ENCODE data around the gene TCF19. TPM values are rescaled to one million over a fixed set of nuclear protein-coding genes. Genes with fewer than 3 reads are reported as not detected.

Gene TCF19
- total RNA-seq, 1 experiment from 2014 or later: 49.5 TPM

DNA sequence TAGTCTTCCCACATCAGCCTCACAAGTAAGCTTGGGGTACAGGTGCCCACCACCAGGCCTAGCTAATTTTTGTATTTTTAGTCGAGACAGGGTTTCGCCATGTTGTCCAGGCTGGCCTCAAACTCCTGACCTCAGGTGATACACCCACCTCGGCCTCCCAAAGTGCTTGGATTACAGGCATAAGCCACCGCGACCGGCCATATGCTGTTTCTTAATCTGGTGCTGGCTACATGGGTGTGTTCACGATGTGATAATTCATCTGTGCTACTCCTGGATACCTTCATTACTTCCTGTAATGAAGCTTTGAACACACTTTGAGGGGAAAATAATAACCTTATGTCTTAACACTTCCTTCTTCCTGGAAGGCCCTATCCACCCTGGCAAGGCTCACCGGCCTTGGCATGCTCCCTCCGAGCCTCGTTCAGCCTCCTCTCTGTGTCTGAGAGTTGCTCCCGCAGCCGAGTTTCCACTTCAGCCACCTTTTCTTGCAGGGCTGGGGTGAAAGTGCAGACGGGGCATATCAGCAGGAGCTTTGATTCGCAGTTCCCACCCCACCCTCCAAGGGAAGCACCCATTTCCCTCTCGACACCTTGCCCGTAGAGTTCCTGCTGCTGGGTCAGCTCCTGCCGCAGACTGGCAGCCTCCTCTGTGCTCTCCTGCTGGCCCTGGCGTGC lies 14.0 kb upstream of the TCF19 start:
- Mint-ChIP-seq H3K27me3 (ENCODE audit: unreplicated experiment) (no peaks in the 10 kb centered on the region), H3K4me1 (ENCODE audit: low read depth, unreplicated experiment) (peaks cover 6% of the 10 kb centered on the region), H3K9me3 (ENCODE audit: low read depth, unreplicated experiment) (no peaks in the 10 kb centered on the region), H3K36me3 (ENCODE audit: insufficient read depth, unreplicated experiment) (peaks cover 45% of the 10 kb centered on the region), H3K4me3 (ENCODE audit: low read depth, unreplicated experiment) (no peak overlapping the region), H3K27ac (ENCODE audit: unreplicated experiment) (no peak overlapping the region)
- TF ChIP-seq, protein P1, sequence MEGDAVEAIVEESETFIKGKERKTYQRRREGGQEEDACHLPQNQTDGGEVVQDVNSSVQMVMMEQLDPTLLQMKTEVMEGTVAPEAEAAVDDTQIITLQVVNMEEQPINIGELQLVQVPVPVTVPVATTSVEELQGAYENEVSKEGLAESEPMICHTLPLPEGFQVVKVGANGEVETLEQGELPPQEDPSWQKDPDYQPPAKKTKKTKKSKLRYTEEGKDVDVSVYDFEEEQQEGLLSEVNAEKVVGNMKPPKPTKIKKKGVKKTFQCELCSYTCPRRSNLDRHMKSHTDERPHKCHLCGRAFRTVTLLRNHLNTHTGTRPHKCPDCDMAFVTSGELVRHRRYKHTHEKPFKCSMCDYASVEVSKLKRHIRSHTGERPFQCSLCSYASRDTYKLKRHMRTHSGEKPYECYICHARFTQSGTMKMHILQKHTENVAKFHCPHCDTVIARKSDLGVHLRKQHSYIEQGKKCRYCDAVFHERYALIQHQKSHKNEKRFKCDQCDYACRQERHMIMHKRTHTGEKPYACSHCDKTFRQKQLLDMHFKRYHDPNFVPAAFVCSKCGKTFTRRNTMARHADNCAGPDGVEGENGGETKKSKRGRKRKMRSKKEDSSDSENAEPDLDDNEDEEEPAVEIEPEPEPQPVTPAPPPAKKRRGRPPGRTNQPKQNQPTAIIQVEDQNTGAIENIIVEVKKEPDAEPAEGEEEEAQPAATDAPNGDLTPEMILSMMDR (IDR thresholded peaks at IDR 0.05; ENCODE audit: unreplicated experiment): no peak
- intact Hi-C loops (cut with micrococcal nuclease; ENCODE audit: unreplicated experiment): no loop called here
- no peak for DNase-seq
- no TSS peak for BruUV-seq (replicated peaks)
- CTCF ChIA-PET: interaction anchor here (0.6 to 3.1 kb wide), 4 partner anchors 9 to 48 kb away, joined by 3 to 8 read pairs (median 4); partner anchors contain the start of genes CCHCR1 and TCF19

DNA sequence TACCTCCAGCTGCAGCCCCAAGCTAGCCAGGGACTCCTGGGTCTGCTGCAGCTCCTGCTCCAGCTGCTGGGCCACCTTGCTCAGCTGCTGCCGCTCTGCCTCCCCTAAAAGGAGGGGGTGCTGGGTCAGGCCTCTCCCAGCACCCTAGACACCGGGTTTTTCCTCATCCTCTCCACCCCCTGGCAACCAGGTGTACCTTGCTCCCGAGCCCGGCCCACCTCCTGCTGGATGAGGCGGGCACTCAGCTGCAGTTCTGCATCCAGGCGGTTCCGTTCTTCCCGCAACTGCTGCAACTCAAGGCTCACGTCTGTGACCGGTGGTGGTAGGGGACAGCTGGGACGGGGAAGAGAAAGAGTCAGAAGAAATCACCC lies 13.4 kb upstream of the TCF19 start:
- no peak overlapping the region for H3K4me3 Mint-ChIP-seq (ENCODE audit: low read depth, unreplicated experiment)
- no TSS peak for BruUV-seq (replicated peaks)
- no peaks in the 10 kb centered on the region for H3K9me3 Mint-ChIP-seq (ENCODE audit: low read depth, unreplicated experiment)
- H3K4me1 Mint-ChIP-seq (ENCODE audit: low read depth, unreplicated experiment): peaks cover 1% of the 10 kb centered on the region
- TF ChIP-seq, protein P1 (IDR thresholded peaks at IDR 0.05; ENCODE audit: unreplicated experiment): no peak
- H3K27ac Mint-ChIP-seq (ENCODE audit: unreplicated experiment): no peak overlapping the region
- H3K27me3 Mint-ChIP-seq (ENCODE audit: unreplicated experiment): no peaks in the 10 kb centered on the region
- CTCF ChIA-PET: interaction anchor here (0.6 to 3.1 kb wide), 4 partner anchors 9 to 58 kb away, joined by 3 to 8 read pairs (median 6); partner anchors contain the start of genes CCHCR1 and TCF19
- peaks cover 44% of the 10 kb centered on the region for H3K36me3 Mint-ChIP-seq (ENCODE audit: insufficient read depth, unreplicated experiment)
- no peak for DNase-seq
- intact Hi-C loops (cut with micrococcal nuclease; ENCODE audit: unreplicated experiment): no loop called here

DNA sequence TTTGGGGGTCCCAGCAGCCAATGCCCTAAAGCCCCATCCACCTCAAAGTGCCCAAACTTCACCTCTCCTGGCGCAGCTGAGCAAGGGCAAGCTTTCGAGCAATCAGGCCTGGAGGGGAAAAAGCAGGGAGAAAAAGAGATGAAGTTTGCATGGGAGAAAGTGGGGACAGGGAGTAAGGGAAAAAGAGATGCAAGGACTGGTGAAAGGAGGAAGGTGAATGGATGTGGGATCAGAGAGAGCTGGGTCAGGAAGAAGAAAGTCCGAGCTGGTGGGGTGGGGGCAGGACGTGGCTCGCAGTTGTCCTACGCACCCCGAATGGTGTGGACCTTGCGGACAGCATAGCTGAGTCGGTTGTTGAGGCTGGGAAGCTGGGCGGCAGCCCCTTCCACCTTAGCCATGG lies 13.0 kb upstream of the TCF19 start:
- H3K36me3 Mint-ChIP-seq (ENCODE audit: insufficient read depth, unreplicated experiment): peaks cover 45% of the 10 kb centered on the region
- no peak overlapping the region for H3K27ac Mint-ChIP-seq (ENCODE audit: unreplicated experiment)
- H3K4me3 Mint-ChIP-seq (ENCODE audit: low read depth, unreplicated experiment): no peak overlapping the region
- no peaks in the 10 kb centered on the region for H3K27me3 Mint-ChIP-seq (ENCODE audit: unreplicated experiment)
- no TSS peak for BruUV-seq (replicated peaks)
- H3K9me3 Mint-ChIP-seq (ENCODE audit: low read depth, unreplicated experiment): no peaks in the 10 kb centered on the region
- TF ChIP-seq, protein P1 (IDR thresholded peaks at IDR 0.05; ENCODE audit: unreplicated experiment): no peak
- CTCF ChIA-PET: interaction anchor here (0.5 to 3.1 kb wide), 4 partner anchors 10 to 218 kb away, joined by 4 to 8 read pairs (median 6); partner anchors contain the start of genes CCHCR1 and TCF19
- intact Hi-C loops (cut with micrococcal nuclease; ENCODE audit: unreplicated experiment): no loop called here
- no peak for DNase-seq
- H3K4me1 Mint-ChIP-seq (ENCODE audit: low read depth, unreplicated experiment): no peaks in the 10 kb centered on the region

DNA sequence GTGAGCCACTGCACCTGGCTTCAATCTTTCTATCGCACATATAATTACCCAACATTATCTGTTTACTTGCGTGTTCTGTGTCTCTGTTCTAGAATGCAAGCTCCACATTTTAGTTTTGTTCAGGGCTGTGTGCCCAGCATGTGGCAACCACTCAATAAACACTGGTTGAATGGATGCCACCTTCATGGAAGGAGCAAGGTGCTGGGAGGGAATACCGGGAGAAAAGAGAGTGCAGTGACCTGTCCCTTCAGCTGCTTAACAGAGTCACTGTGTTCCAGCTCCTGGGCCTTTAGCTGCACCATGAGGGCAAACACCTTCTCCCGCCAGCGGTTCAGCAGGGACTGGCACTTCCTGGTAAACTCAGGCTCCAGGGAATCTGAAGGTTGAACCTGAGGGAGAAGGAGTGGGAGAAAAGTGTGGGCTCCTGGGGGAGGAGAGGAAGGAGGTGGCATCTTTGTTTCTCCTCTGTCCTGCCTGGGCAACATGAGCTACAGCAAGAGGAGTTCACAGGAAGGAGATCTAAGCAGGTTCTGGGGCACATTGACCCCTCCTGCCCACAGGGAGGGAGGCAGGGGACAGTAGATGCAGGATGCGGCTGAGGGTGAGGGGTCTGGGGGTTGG lies 8.5 kb upstream of the TCF19 start:
- BruUV-seq (replicated peaks): no TSS peak
- Mint-ChIP-seq H3K9me3 (ENCODE audit: low read depth, unreplicated experiment) (no peaks in the 10 kb centered on the region), H3K27ac (ENCODE audit: unreplicated experiment) (no peak overlapping the region), H3K4me3 (ENCODE audit: low read depth, unreplicated experiment) (no peak overlapping the region), H3K4me1 (ENCODE audit: low read depth, unreplicated experiment) (no peaks in the 10 kb centered on the region), H3K36me3 (ENCODE audit: insufficient read depth, unreplicated experiment) (peaks cover 59% of the 10 kb centered on the region), H3K27me3 (ENCODE audit: unreplicated experiment) (no peaks in the 10 kb centered on the region)
- intact Hi-C loops (cut with micrococcal nuclease; ENCODE audit: unreplicated experiment): no loop called here
- CTCF ChIA-PET: interaction anchor here (0.6 to 1.8 kb wide), 2 partner anchors 8 to 44 kb away, joined by 3 to 7 read pairs; partner anchors contain the start of genes CCHCR1 and TCF19
- DNase-seq: no peak
- TF ChIP-seq, protein P1 (IDR thresholded peaks at IDR 0.05; ENCODE audit: unreplicated experiment): no peak

Measured in Calu3 (cell line).